K562 (cell line): ENCODE results near the gene APIP. TPM values are rescaled to one million over a fixed set of nuclear protein-coding genes. Genes with fewer than 3 reads are reported as not detected.

Experiments used
- CBX5 ChIP-seq: IDR thresholded peaks from 2 replicates; pipeline ENCODE4 v1.6.1; 2014; ENCODE audit warnings: low read depth, borderline replicate concordance
- FOXJ2 ChIP-seq: fragments of 200-800 bp; sonication (Bioruptor generic); IDR thresholded peaks from 2 replicates; pipeline ENCODE4 v1.6.1; 2016; ENCODE audit warnings: missing genetic modification characterization, missing compliant biosample characterization
- GTF2F1 ChIP-seq: IDR thresholded peaks from 2 replicates; pipeline ENCODE4 v1.6.1; 2011; ENCODE audit warnings: low read depth, low read length, improper control_type of control experiment
- PTRF ChIP-seq: fragments of 450-650 bp; IDR thresholded peaks from 2 replicates; pipeline ENCODE4 v1.6.1; 2016; ENCODE audit warnings: mild to moderate bottlenecking, missing genetic modification characterization, missing compliant biosample characterization
- SNRNP70 ChIP-seq: fragments of 200-400 bp; formaldehyde crosslinking; optimal IDR thresholded peaks from 2 replicates; pipeline ENCODE3; 2017; ENCODE audit warnings: low read depth, low read length
- polyA plus RNA-seq, 8 experiments: library from polyadenylated mRNA; depleted of rRNA in 4 of 8; stranded (reverse) in 5 of 8; unstranded in 3 of 8; fragments of >200 nt; fragmentation: Nextera tagmentation in 2 of 8; fragmentation: Illumina TruSeq in 1 of 8; extraction: Ambion mirVana in 2 of 8; extraction: Trizol in 1 of 8; gene quantifications; 2 replicates each; pipeline versions ENCODE4 v1.2.1 to v1.2.3, GENCODE V29; 2011 to 2014; ENCODE audit warnings: inconsistent platforms in 1 of 8, missing spikeins in 1 of 8
- total RNA-seq, 7 experiments: library from RNA; depleted of rRNA in 6 of 7; stranded (reverse); fragments of >200 nt in 6 of 7; fragmentation: Illumina TruSeq in 2 of 7; extraction: Trizol in 2 of 7; gene quantifications; 2 replicates each; pipeline versions ENCODE4 v1.2.1 to v1.2.3, GENCODE V29; 2011 to 2021; ENCODE audit warnings: low replicate concordance in 1 of 7
- TF ChIP-seq, protein P1 (sequence below), 2 experiments: fragments of 450-650 bp; formaldehyde crosslinking in 1 of 2; IDR thresholded peaks; 2 replicates each; pipeline versions ENCODE4 v1.4.0 to v1.6.1; 2014 to 2020; ENCODE audit warnings: mild to moderate bottlenecking in 2 of 2, borderline replicate concordance in 1 of 2, low read depth in 1 of 2
- TF ChIP-seq, protein P2 (sequence below), 3 experiments: IDR thresholded peaks in 2 of 3; conservative IDR thresholded peaks in 1 of 3; 2 replicates each; pipeline ENCODE4 v1.5.1; 2011 to 2012; ENCODE audit warnings: low read length in 3 of 3, mild to moderate bottlenecking in 3 of 3, control low read depth in 2 of 3, improper control_type of control experiment in 1 of 3, inconsistent platforms in 1 of 3, low read depth in 1 of 3, mixed read lengths in 1 of 3, moderate library complexity in 1 of 3; ENCODE audit not compliant: insufficient read depth in 2 of 3

Gene APIP
- total and polyA plus RNA-seq, 9 of the 15 experiments (the other 6 are each of a cell fraction or from before 2014, with no cell fraction given): 63.7 to 110 (median 82.8) TPM

DNA sequence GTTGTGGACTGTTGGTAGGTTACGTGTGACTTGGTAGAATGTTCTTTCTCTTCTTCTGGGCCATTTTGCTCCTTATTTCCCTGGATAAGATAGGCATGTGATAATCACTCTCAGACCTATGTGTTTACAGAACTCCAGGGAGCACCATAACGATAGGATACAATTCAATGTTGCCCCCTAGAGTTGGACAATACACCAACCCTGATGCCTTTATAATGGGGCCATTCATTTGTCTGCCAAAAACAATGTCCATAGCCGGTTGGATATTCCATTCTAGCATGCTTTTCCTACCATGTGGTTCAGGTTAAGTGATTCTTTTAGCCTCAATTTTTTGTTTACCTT, 60.5 kb downstream of the APIP start (continued):
- TF ChIP-seq, protein P1, sequence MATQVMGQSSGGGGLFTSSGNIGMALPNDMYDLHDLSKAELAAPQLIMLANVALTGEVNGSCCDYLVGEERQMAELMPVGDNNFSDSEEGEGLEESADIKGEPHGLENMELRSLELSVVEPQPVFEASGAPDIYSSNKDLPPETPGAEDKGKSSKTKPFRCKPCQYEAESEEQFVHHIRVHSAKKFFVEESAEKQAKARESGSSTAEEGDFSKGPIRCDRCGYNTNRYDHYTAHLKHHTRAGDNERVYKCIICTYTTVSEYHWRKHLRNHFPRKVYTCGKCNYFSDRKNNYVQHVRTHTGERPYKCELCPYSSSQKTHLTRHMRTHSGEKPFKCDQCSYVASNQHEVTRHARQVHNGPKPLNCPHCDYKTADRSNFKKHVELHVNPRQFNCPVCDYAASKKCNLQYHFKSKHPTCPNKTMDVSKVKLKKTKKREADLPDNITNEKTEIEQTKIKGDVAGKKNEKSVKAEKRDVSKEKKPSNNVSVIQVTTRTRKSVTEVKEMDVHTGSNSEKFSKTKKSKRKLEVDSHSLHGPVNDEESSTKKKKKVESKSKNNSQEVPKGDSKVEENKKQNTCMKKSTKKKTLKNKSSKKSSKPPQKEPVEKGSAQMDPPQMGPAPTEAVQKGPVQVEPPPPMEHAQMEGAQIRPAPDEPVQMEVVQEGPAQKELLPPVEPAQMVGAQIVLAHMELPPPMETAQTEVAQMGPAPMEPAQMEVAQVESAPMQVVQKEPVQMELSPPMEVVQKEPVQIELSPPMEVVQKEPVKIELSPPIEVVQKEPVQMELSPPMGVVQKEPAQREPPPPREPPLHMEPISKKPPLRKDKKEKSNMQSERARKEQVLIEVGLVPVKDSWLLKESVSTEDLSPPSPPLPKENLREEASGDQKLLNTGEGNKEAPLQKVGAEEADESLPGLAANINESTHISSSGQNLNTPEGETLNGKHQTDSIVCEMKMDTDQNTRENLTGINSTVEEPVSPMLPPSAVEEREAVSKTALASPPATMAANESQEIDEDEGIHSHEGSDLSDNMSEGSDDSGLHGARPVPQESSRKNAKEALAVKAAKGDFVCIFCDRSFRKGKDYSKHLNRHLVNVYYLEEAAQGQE (IDR thresholded peaks at IDR 0.05; ENCODE audit: borderline replicate concordance): peak; percentile 57; the same call in 1 of the 2 replicates
- TF ChIP-seq, protein P1 (CRISPR knock-in tag; IDR thresholded peaks at IDR 0.05; ENCODE audit: low read depth): no peak
- TF ChIP-seq FOXJ2: no peak
- no peak for TF ChIP-seq SNRNP70
- no peak for TF ChIP-seq GTF2F1
- TF ChIP-seq CBX5: 0 out of 2 replicates have a peak, but pooled peaks have one; percentile 28
- TF ChIP-seq PTRF (tag): no peak
- TF ChIP-seq, protein P2, sequence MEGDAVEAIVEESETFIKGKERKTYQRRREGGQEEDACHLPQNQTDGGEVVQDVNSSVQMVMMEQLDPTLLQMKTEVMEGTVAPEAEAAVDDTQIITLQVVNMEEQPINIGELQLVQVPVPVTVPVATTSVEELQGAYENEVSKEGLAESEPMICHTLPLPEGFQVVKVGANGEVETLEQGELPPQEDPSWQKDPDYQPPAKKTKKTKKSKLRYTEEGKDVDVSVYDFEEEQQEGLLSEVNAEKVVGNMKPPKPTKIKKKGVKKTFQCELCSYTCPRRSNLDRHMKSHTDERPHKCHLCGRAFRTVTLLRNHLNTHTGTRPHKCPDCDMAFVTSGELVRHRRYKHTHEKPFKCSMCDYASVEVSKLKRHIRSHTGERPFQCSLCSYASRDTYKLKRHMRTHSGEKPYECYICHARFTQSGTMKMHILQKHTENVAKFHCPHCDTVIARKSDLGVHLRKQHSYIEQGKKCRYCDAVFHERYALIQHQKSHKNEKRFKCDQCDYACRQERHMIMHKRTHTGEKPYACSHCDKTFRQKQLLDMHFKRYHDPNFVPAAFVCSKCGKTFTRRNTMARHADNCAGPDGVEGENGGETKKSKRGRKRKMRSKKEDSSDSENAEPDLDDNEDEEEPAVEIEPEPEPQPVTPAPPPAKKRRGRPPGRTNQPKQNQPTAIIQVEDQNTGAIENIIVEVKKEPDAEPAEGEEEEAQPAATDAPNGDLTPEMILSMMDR (IDR thresholded peaks at IDR 0.05 in 2 of 3, conservative IDR thresholded peaks at IDR 0.05 in 1 of 3; ENCODE audit: insufficient read depth in 2 of 3, low read depth in 1 of 3, low read length in 3 of 3): peak; percentile 24 to 45 (median 41); a peak in 3 of 6 replicates
- TF ChIP-seq, all 486 proteins: peak for 10
